K562 (cell line): Measurements from ENCODE around the gene NSF. TPM values are rescaled to one million over a fixed set of nuclear protein-coding genes. Genes with fewer than 3 reads are reported as not detected.

Experiments
- BCL6 ChIP-seq: fragments of 250-450 bp; sonication (Bioruptor Pico); IDR thresholded peaks from 2 replicates; pipeline ENCODE4 v1.4.0; 2020
- BRD4 ChIP-seq: fragments of 200-600 bp; sonication (generic); IDR thresholded peaks from 2 replicates; pipeline ENCODE4 v1.6.1; 2017; ENCODE audit warnings: inconsistent platforms
- CHD2 ChIP-seq: IDR thresholded peaks from 2 replicates; pipeline ENCODE4 v1.6.1; 2011; ENCODE audit warnings: low read depth, low read length
- EZH2 ChIP-seq: IDR thresholded peaks from 2 replicates; pipeline ENCODE4 v1.6.1; 2012; ENCODE audit warnings: low read depth, mild to moderate bottlenecking, inconsistent platforms, low read length, borderline replicate concordance
- FOXK1 ChIP-seq: sonication (generic); formaldehyde crosslinking; IDR thresholded peaks from 2 replicates; pipeline ENCODE4 v1.8.0; 2022; ENCODE audit warnings: missing genetic modification reagents, mild to moderate bottlenecking, borderline replicate concordance
- FOXM1 ChIP-seq, 2 experiments: fragments of 450-650 bp in 1 of 2; sonication (generic) in 1 of 2; formaldehyde crosslinking in 1 of 2; IDR thresholded peaks; 2 replicates each; pipeline versions ENCODE4 v1.6.1 to v1.9.0; 2017 to 2022; ENCODE audit warnings: low read depth in 2 of 2, mild to moderate bottlenecking in 2 of 2, missing genetic modification reagents in 1 of 2, moderate library complexity in 1 of 2
- HLTF ChIP-seq: fragments of 450-650 bp; IDR thresholded peaks from 2 replicates; pipeline ENCODE4 v1.6.1; 2016
- HMGN3 ChIP-seq: IDR thresholded peaks from 2 replicates; pipeline ENCODE4 v1.6.1; 2011; ENCODE audit warnings: borderline replicate concordance, low read depth, mild to moderate bottlenecking, mixed read lengths, low read length; ENCODE audit not compliant: insufficient read length; ENCODE audit errors: extremely low read depth
- JUNB ChIP-seq: fragments of 450-650 bp; formaldehyde crosslinking; conservative IDR thresholded peaks from 2 replicates; pipeline ENCODE4 v1.4.0; 2020; ENCODE audit warnings: mild to moderate bottlenecking
- MIER1 ChIP-seq: fragments of 450-650 bp; IDR thresholded peaks from 2 replicates; pipeline ENCODE4 v1.6.1; 2016; ENCODE audit warnings: antibody characterized with exemption, mild to moderate bottlenecking, low read depth
- MTF1 ChIP-seq: fragments of 250-450 bp; sonication (Bioruptor Pico); IDR thresholded peaks from 2 replicates; pipeline ENCODE4 v1.9.0; 2021; ENCODE audit warnings: moderate library complexity, mild to moderate bottlenecking, inconsistent platforms, borderline replicate concordance
- NR2C1 ChIP-seq, 2 experiments: fragments of 450-650 bp; IDR thresholded peaks; 2 replicates each; pipeline ENCODE4 v1.6.1; 2017; ENCODE audit warnings: mild to moderate bottlenecking in 2 of 2, antibody characterized with exemption in 1 of 2, inconsistent platforms in 1 of 2, missing compliant biosample characterization in 1 of 2, missing genetic modification characterization in 1 of 2
- SIN3B ChIP-seq: fragments of 450-650 bp; IDR thresholded peaks from 2 replicates; pipeline ENCODE4 v1.6.1; 2017; ENCODE audit warnings: low read depth, mild to moderate bottlenecking, moderate library complexity
- SMARCA4 ChIP-seq: fragments of 450-650 bp; IDR thresholded peaks from 2 replicates; pipeline ENCODE4 v1.6.1; 2016
- ZBTB1 ChIP-seq: sonication (generic); formaldehyde crosslinking; IDR thresholded peaks from 2 replicates; pipeline ENCODE4 v1.8.1; 2023; ENCODE audit warnings: missing genetic modification reagents, low read depth, mild to moderate bottlenecking, borderline replicate concordance
- ZNF121 ChIP-seq: sonication (generic); formaldehyde crosslinking; conservative IDR thresholded peaks from 2 replicates; pipeline ENCODE4 v1.8.0; 2022; ENCODE audit warnings: missing genetic modification reagents
- ZNF143 ChIP-seq: sonication (generic); formaldehyde crosslinking; IDR thresholded peaks from 2 replicates; pipeline ENCODE4 v1.9.0; 2022; ENCODE audit warnings: mild to moderate bottlenecking, missing genetic modification reagents
- ZNF699 ChIP-seq: fragments of 250-450 bp; sonication (Bioruptor Pico); IDR thresholded peaks from 2 replicates; pipeline ENCODE4 v1.8.0; 2021; ENCODE audit warnings: mild to moderate bottlenecking, moderate library complexity; ENCODE audit not compliant: insufficient replicate concordance
- ZNF740 ChIP-seq, 3 experiments: fragments of 200-800 bp in 1 of 3; sonication (Bioruptor generic) in 1 of 3; sonication (generic) in 1 of 3; formaldehyde crosslinking in 1 of 3; IDR thresholded peaks; 2 replicates each; pipeline versions ENCODE4 v1.6.1 to v1.8.0; 2016 to 2022; ENCODE audit warnings: mild to moderate bottlenecking in 2 of 3, missing compliant biosample characterization in 2 of 3, missing genetic modification characterization in 2 of 3, missing genetic modification reagents in 1 of 3
- polyA plus RNA-seq, 8 experiments: library from polyadenylated mRNA; depleted of rRNA in 4 of 8; stranded (reverse) in 5 of 8; unstranded in 3 of 8; fragments of >200 nt; fragmentation: Nextera tagmentation in 2 of 8; fragmentation: Illumina TruSeq in 1 of 8; extraction: Ambion mirVana in 2 of 8; extraction: Trizol in 1 of 8; gene quantifications; 2 replicates each; pipeline versions ENCODE4 v1.2.1 to v1.2.3, GENCODE V29; 2011 to 2014; ENCODE audit warnings: inconsistent platforms in 1 of 8, missing spikeins in 1 of 8
- total RNA-seq, 7 experiments: library from RNA; depleted of rRNA in 6 of 7; stranded (reverse); fragments of >200 nt in 6 of 7; fragmentation: Illumina TruSeq in 2 of 7; extraction: Trizol in 2 of 7; gene quantifications; 2 replicates each; pipeline versions ENCODE4 v1.2.1 to v1.2.3, GENCODE V29; 2011 to 2021; ENCODE audit warnings: low replicate concordance in 1 of 7
- TF ChIP-seq, protein P1 (sequence below): fragments of 450-650 bp; IDR thresholded peaks from 2 replicates; pipeline ENCODE4 v1.6.1; 2017; ENCODE audit warnings: antibody characterized with exemption
- TF ChIP-seq, protein P2 (sequence below), 2 experiments: fragments of 450-650 bp in 1 of 2; sonication (generic) in 1 of 2; formaldehyde crosslinking in 1 of 2; IDR thresholded peaks in 1 of 2; conservative IDR thresholded peaks in 1 of 2; 2 replicates each; pipeline versions ENCODE4 v1.6.1 to v1.8.1; 2016 to 2023; ENCODE audit warnings: mild to moderate bottlenecking in 2 of 2, moderate library complexity in 2 of 2, inconsistent platforms in 1 of 2, missing genetic modification reagents in 1 of 2

Gene NSF
- total and polyA plus RNA-seq, 9 of the 15 experiments (the other 6 are each of a cell fraction or from before 2014, with no cell fraction given): 16.7 to 39.8 (median 36.7) TPM

- TF ChIP-seq FOXK1 (CRISPR knock-in tag) (no peak), CHD2 (no peak), MTF1 (no peak), JUNB (CRISPR knock-in tag) (no peak), BCL6 (CRISPR knock-in tag) (no peak), ZNF740 (CRISPR knock-in tag; IDR thresholded peaks at IDR 0.05) (peak; percentile 9; the same call in 1 of the 2 replicates), ZNF740 (tag; IDR thresholded peaks at IDR 0.05) (no peak), ZNF121 (no peak), NR2C1 (IDR thresholded peaks at IDR 0.05) (no peak), NR2C1 (tag; IDR thresholded peaks at IDR 0.05) (no peak), HMGN3 (peak; percentile 85), ZNF699 (CRISPR knock-in tag) (no peak), BRD4 (no peak; the same call in 1 of the 2 replicates), SMARCA4 (no peak), MIER1 (no peak), HLTF (no peak), ZBTB1 (CRISPR knock-in tag) (peak; percentile 12; the same call in 1 of the 2 replicates), FOXM1 (IDR thresholded peaks at IDR 0.05; ENCODE audit: low read depth) (no peak), FOXM1 (CRISPR knock-in tag; IDR thresholded peaks at IDR 0.05; ENCODE audit: low read depth) (no peak), ZNF143 (CRISPR knock-in tag) (no peak), EZH2 (no peak), SIN3B (0 out of 2 replicates have a peak, but pooled peaks have one; percentile 15)
- TF ChIP-seq, protein P1, sequence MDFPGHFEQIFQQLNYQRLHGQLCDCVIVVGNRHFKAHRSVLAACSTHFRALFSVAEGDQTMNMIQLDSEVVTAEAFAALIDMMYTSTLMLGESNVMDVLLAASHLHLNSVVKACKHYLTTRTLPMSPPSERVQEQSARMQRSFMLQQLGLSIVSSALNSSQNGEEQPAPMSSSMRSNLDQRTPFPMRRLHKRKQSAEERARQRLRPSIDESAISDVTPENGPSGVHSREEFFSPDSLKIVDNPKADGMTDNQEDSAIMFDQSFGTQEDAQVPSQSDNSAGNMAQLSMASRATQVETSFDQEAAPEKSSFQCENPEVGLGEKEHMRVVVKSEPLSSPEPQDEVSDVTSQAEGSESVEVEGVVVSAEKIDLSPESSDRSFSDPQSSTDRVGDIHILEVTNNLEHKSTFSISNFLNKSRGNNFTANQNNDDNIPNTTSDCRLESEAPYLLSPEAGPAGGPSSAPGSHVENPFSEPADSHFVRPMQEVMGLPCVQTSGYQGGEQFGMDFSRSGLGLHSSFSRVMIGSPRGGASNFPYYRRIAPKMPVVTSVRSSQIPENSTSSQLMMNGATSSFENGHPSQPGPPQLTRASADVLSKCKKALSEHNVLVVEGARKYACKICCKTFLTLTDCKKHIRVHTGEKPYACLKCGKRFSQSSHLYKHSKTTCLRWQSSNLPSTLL: no peak
- TF ChIP-seq, protein P2, sequence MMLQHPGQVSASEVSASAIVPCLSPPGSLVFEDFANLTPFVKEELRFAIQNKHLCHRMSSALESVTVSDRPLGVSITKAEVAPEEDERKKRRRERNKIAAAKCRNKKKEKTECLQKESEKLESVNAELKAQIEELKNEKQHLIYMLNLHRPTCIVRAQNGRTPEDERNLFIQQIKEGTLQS (IDR thresholded peaks at IDR 0.05): peak; percentile 20; the same call in 1 of the 2 replicates
- TF ChIP-seq, protein P2 (CRISPR knock-in tag; conservative IDR thresholded peaks at IDR 0.05): no peak
Observed at GRCh38 chr17:46770818-46771560, 180.5 kb downstream of the NSF start (continued).
